ENCODE data around the gene ASXL2.

Gene ASXL2

GRCh38 chr2:25855065-25855464 lies 23.2 kb downstream of the ASXL2 start:
- peaks cover 59% of the 10 kb centered on the region for H3K79me2 ChIP-seq (ENCODE audit: low read length)
- no peak for DNase-seq
- no peak overlapping the region for H3K4me3 ChIP-seq (ENCODE audit: low read length)
- H4K20me1 ChIP-seq (ENCODE audit: insufficient read depth, low read length) = no peaks in the 10 kb centered on the region
- no peak overlapping the region for H2AFZ ChIP-seq (ENCODE audit: low read length)
- H3K9ac ChIP-seq (ENCODE audit: low read length) = no peak overlapping the region
- no peak overlapping the region for H3K4me2 ChIP-seq (ENCODE audit: low read depth, low read length)
- no peaks in the 10 kb centered on the region for H3K9me3 ChIP-seq (replicated peaks; ENCODE audit: insufficient read depth, low read length)
- TF ChIP-seq CTCF (IDR thresholded peaks at IDR 0.05; ENCODE audit: low read length) = no peak
- TF ChIP-seq EZH2 (optimal IDR thresholded peaks at IDR 0.05; ENCODE audit: low read depth, low read length) = no peak
- no peak for TF ChIP-seq EZH2phosphoT487 (IDR thresholded peaks at IDR 0.05; ENCODE audit: low read length)
- no peaks in the 10 kb centered on the region for H3K9me2 ChIP-seq (replicated peaks; ENCODE audit: insufficient read depth, low read length)
- H3K36me3 ChIP-seq (replicated peaks; ENCODE audit: insufficient read depth, low read length) = no peaks in the 10 kb centered on the region
- peaks cover 21% of the 10 kb centered on the region; the same call in 1 of the 2 replicates for H3F3A ChIP-seq (ENCODE audit: insufficient read depth, low read length)
- H3K4me1 ChIP-seq (ENCODE audit: low read length) = peaks cover 25% of the 10 kb centered on the region
- no peaks in the 10 kb centered on the region for H3K27me3 ChIP-seq (replicated peaks; ENCODE audit: insufficient read depth, low read length)
- H3K27ac ChIP-seq (ENCODE audit: low read length) = no peak overlapping the region

- Histone ChIP-seq H3K27me3 (replicated peaks; ENCODE audit: insufficient read depth, low read length) (no peaks in the 10 kb centered on the region), H3F3A (ENCODE audit: insufficient read depth, low read length) (peaks cover 21% of the 10 kb centered on the region; the same call in 1 of the 2 replicates), H3K9ac (ENCODE audit: low read length) (no peak overlapping the region), H4K20me1 (ENCODE audit: insufficient read depth, low read length) (no peaks in the 10 kb centered on the region), H3K27ac (ENCODE audit: low read length) (no peak overlapping the region), H3K4me2 (ENCODE audit: low read depth, low read length) (no peak overlapping the region), H2AFZ (ENCODE audit: low read length) (no peak overlapping the region), H3K4me1 (ENCODE audit: low read length) (peaks cover 25% of the 10 kb centered on the region), H3K9me2 (replicated peaks; ENCODE audit: insufficient read depth, low read length) (no peaks in the 10 kb centered on the region), H3K4me3 (ENCODE audit: low read length) (no peak overlapping the region), H3K36me3 (replicated peaks; ENCODE audit: insufficient read depth, low read length) (no peaks in the 10 kb centered on the region), H3K79me2 (ENCODE audit: low read length) (peaks cover 56% of the 10 kb centered on the region), H3K9me3 (replicated peaks; ENCODE audit: insufficient read depth, low read length) (no peaks in the 10 kb centered on the region)
- TF ChIP-seq EZH2 (optimal IDR thresholded peaks at IDR 0.05; ENCODE audit: low read depth, low read length) = no peak
- no peak for TF ChIP-seq EZH2phosphoT487 (IDR thresholded peaks at IDR 0.05; ENCODE audit: low read length)
- TF ChIP-seq CTCF (IDR thresholded peaks at IDR 0.05; ENCODE audit: low read length) = no peak
- no peak for DNase-seq
These were observed 23.7 kb downstream of the ASXL2 start for GRCh38 chr2:25854613-25855012.

GRCh38 chr2:25853038-25853638 lies 25.1 kb downstream of the ASXL2 start:
- H3K9me3 ChIP-seq (replicated peaks; ENCODE audit: insufficient read depth, low read length) = no peaks in the 10 kb centered on the region
- no peak overlapping the region; the same call in 1 of the 2 replicates for H3K9ac ChIP-seq (ENCODE audit: low read length)
- H3K9me2 ChIP-seq (replicated peaks; ENCODE audit: insufficient read depth, low read length) = no peaks in the 10 kb centered on the region
- H4K20me1 ChIP-seq (ENCODE audit: insufficient read depth, low read length) = no peaks in the 10 kb centered on the region
- DNase-seq = peak; percentile 35
- no peak overlapping the region for H3K4me3 ChIP-seq (ENCODE audit: low read length)
- H2AFZ ChIP-seq (ENCODE audit: low read length) = no peak overlapping the region
- H3K4me2 ChIP-seq (ENCODE audit: low read depth, low read length) = peak overlapping the region; percentile 11; the same call in 1 of the 2 replicates
- TF ChIP-seq EZH2 (optimal IDR thresholded peaks at IDR 0.05; ENCODE audit: low read depth, low read length) = no peak
- TF ChIP-seq CTCF (IDR thresholded peaks at IDR 0.05; ENCODE audit: low read length) = no peak
- no peak for TF ChIP-seq EZH2phosphoT487 (IDR thresholded peaks at IDR 0.05; ENCODE audit: low read length)
- peaks cover 21% of the 10 kb centered on the region; the same call in 1 of the 2 replicates for H3F3A ChIP-seq (ENCODE audit: insufficient read depth, low read length)
- no peaks in the 10 kb centered on the region for H3K27me3 ChIP-seq (replicated peaks; ENCODE audit: insufficient read depth, low read length)
- H3K79me2 ChIP-seq (ENCODE audit: low read length) = peaks cover 54% of the 10 kb centered on the region
- H3K27ac ChIP-seq (ENCODE audit: low read length) = peak overlapping the region; percentile 46; the same call in 1 of the 2 replicates
- peaks cover 25% of the 10 kb centered on the region for H3K4me1 ChIP-seq (ENCODE audit: low read length)
- H3K36me3 ChIP-seq (replicated peaks; ENCODE audit: insufficient read depth, low read length) = no peaks in the 10 kb centered on the region
